CD4-positive, alpha-beta T cell treated with Interleukin-15 for 4 hours (primary cell): ENCODE data around the gene ESPN.

Experiments used
- DNase-seq: peaks from one replicate; pipeline ENCODE4 v3.0.0-alpha.2; 2020; ENCODE audit warnings: low spot score

ESPN gene

GRCh38 chr1:6409733-6410132 is 14.8 kb upstream of the ESPN start:
- DNase-seq: no peak

- no peak for DNase-seq
These were observed 14.2 kb upstream of the ESPN start for GRCh38 chr1:6410248-6410893.

GRCh38 chr1:6412896-6413295 is 11.7 kb upstream of the ESPN start:
- no peak for DNase-seq

- peak; percentile 21 for DNase-seq
These were observed 10.1 kb upstream of the ESPN start for GRCh38 chr1:6414443-6414844.

- no peak for DNase-seq
These were observed 9.5 kb upstream of the ESPN start for GRCh38 chr1:6414881-6415626.

GRCh38 chr1:6416295-6416656 is 8.3 kb upstream of the ESPN start:
- no peak for DNase-seq

- no peak for DNase-seq
These were observed 7.7 kb upstream of the ESPN start for GRCh38 chr1:6416906-6417305.

- DNase-seq: no peak
These were observed 6.5 kb upstream of the ESPN start for GRCh38 chr1:6417961-6418667.

GRCh38 chr1:6418668-6419396 is 5.7 kb upstream of the ESPN start:
- no peak for DNase-seq

GRCh38 chr1:6419397-6419803 is 5.2 kb upstream of the ESPN start:
- DNase-seq: no peak

GRCh38 chr1:6419804-6420453 is 4.6 kb upstream of the ESPN start, which contains the start of gene HES2:
TSS of gene HES2 (minus strand) at chr1:6419919. CDS start at chr1:6419820, 99 bp downstream.
- no peak for DNase-seq

- DNase-seq: no peak
These were observed 4.0 kb upstream of the ESPN start for GRCh38 chr1:6420454-6421042.

GRCh38 chr1:6421266-6421665 is 3.3 kb upstream of the ESPN start:
- no peak for DNase-seq

GRCh38 chr1:6423321-6423999 is 1.1 kb upstream of the ESPN start:
- peak; percentile 76 for DNase-seq

GRCh38 chr1:6424000-6424565 is 493 bp upstream of the ESPN start:
- DNase-seq: no peak

- DNase-seq: no peak
These were observed 1.1 kb downstream of the ESPN start for GRCh38 chr1:6425658-6426057.

GRCh38 chr1:6426277-6426971 is 1.8 kb downstream of the ESPN start:
- no peak for DNase-seq

- no peak for DNase-seq
These were observed 2.4 kb downstream of the ESPN start for GRCh38 chr1:6426972-6427350.

- no peak for DNase-seq
These were observed 3.1 kb downstream of the ESPN start for GRCh38 chr1:6427441-6428390.
